ENCODE measurements around the gene PRMT7. TPM values are rescaled to one million over a fixed set of nuclear protein-coding genes. Genes with fewer than 3 reads are reported as not detected.

The PRMT7 gene
- total and polyA plus RNA-seq, 7 experiments from 2014 or later = 42.5 to 95.1 (median 72.6) TPM

- Mint-ChIP-seq H3K36me3 (no peaks in the 10 kb centered on the region), H3K9me3 (no peaks in the 10 kb centered on the region), H3K27me3 (peaks cover 0 to 21% (median 0%) of the 10 kb centered on the region in 5 donors), H3K4me3 (no peak overlapping the region), H3K27ac (no peak overlapping the region), H3K4me1 (peaks cover 3 to 27% (median 19%) of the 10 kb centered on the region in 7 donors)
- POLR2A ChIA-PET = interaction anchor here (0.7 to 4.3 kb wide), 2 partner anchors 14 to 20 kb away, joined by 3 to 22 read pairs; no protein-coding TSS in a partner anchor
- H3K27me3 ChIP-seq (ENCODE audit: control insufficient read depth in 2 of 2, insufficient read depth in 2 of 2, low read length in 2 of 2) = no peaks in the 10 kb centered on the region
- intact Hi-C loops (cut with micrococcal nuclease) = no loop called here
- no peak overlapping the region for H3K4me3 ChIP-seq (ENCODE audit: low read length)
- CTCF ChIA-PET = interaction anchor here (2.1 to 2.6 kb wide), 2 partner anchors 106 to 117 kb away, joined by 5 to 6 read pairs; no protein-coding TSS in a partner anchor
- DNase-seq (no peak), ATAC-seq (no peak)
- H3K4me1 ChIP-seq (ENCODE audit: control insufficient read depth in 2 of 2, insufficient read depth in 2 of 2, low read length in 2 of 2) = peaks cover 3 to 18% of the 10 kb centered on the region in 2 donors
- no peak overlapping the region for H3K27ac ChIP-seq (ENCODE audit: low read depth, low read length)
- peaks cover 0 to under 1% (median 0%) of the 10 kb centered on the region in 3 experiments for H3K36me3 ChIP-seq (ENCODE audit: control insufficient read depth in 2 of 3, insufficient read depth in 3 of 3, low read length in 3 of 3)
- H3K9me3 ChIP-seq (ENCODE audit: control insufficient read depth in 2 of 3, low read length in 3 of 3) = no peaks in the 10 kb centered on the region
Observed at GRCh38 chr16:68403704-68404103, 92.9 kb downstream of the PRMT7 start.

- POLR2A ChIA-PET = interaction anchor here (0.6 to 4.6 kb wide), 4 partner anchors 13 to 1094 kb away, joined by 3 to 27 read pairs (median 4); no protein-coding TSS in a partner anchor
- intact Hi-C loops (cut with micrococcal nuclease) = no loop called here
- no peaks in the 10 kb centered on the region for H3K36me3 Mint-ChIP-seq
- H3K36me3 ChIP-seq (ENCODE audit: control insufficient read depth in 2 of 3, insufficient read depth in 3 of 3, low read length in 3 of 3) = peaks cover 0 to 3% (median 0%) of the 10 kb centered on the region in 3 experiments
- H3K9me3 Mint-ChIP-seq = no peaks in the 10 kb centered on the region
- H3K27ac Mint-ChIP-seq = peak overlapping the region in 1 of 9 donors; percentile 20
- no peak overlapping the region for H3K4me3 ChIP-seq (ENCODE audit: low read length)
- no peak overlapping the region for H3K4me3 Mint-ChIP-seq
- H3K27me3 ChIP-seq (ENCODE audit: control insufficient read depth in 2 of 2, insufficient read depth in 2 of 2, low read length in 2 of 2) = no peaks in the 10 kb centered on the region
- peaks cover 0 to 29% (median 0%) of the 10 kb centered on the region in 5 donors for H3K27me3 Mint-ChIP-seq
- peaks cover 4 to 25% (median 17%) of the 10 kb centered on the region in 7 donors for H3K4me1 Mint-ChIP-seq
- CTCF ChIA-PET = interaction anchor here (2.1 to 2.6 kb wide), 2 partner anchors 105 to 116 kb away, joined by 5 to 6 read pairs; no protein-coding TSS in a partner anchor
- H3K4me1 ChIP-seq (ENCODE audit: control insufficient read depth in 2 of 2, insufficient read depth in 2 of 2, low read length in 2 of 2) = peaks cover 6 to 18% of the 10 kb centered on the region in 2 donors
- DNase-seq = no peak
- no peak for ATAC-seq
- H3K27ac ChIP-seq (ENCODE audit: low read depth, low read length) = no peak overlapping the region
- no peaks in the 10 kb centered on the region for H3K9me3 ChIP-seq (ENCODE audit: control insufficient read depth in 2 of 3, low read length in 3 of 3)
Observed at GRCh38 chr16:68404736-68405345, 94.0 kb downstream of the PRMT7 start.

- Histone ChIP-seq H3K36me3 (ENCODE audit: control insufficient read depth in 2 of 3, insufficient read depth in 3 of 3, low read length in 3 of 3) (peaks cover 0 to 3% (median 0%) of the 10 kb centered on the region in 3 experiments), H3K9me3 (ENCODE audit: control insufficient read depth in 2 of 3, low read length in 3 of 3) (no peaks in the 10 kb centered on the region), H3K27ac (ENCODE audit: low read depth, low read length) (no peak overlapping the region), H3K4me3 (ENCODE audit: low read length) (no peak overlapping the region), H3K27me3 (ENCODE audit: control insufficient read depth in 2 of 2, insufficient read depth in 2 of 2, low read length in 2 of 2) (no peaks in the 10 kb centered on the region), H3K4me1 (ENCODE audit: control insufficient read depth in 2 of 2, insufficient read depth in 2 of 2, low read length in 2 of 2) (peaks cover 3 to 5% of the 10 kb centered on the region in 2 donors)
- Mint-ChIP-seq H3K27ac (peak overlapping the region in 1 of 9 donors; percentile 28), H3K27me3 (peaks cover 0 to 29% (median 0%) of the 10 kb centered on the region in 5 donors), H3K9me3 (no peaks in the 10 kb centered on the region), H3K36me3 (no peaks in the 10 kb centered on the region), H3K4me1 (peaks cover 0 to 11% (median 5%) of the 10 kb centered on the region in 7 donors), H3K4me3 (no peak overlapping the region)
- ChIA-PET POLR2A (interaction anchor here (0.9 to 4.6 kb wide), 4 partner anchors 8 to 28 kb away, joined by 3 to 27 read pairs (median 4); no protein-coding TSS in a partner anchor), CTCF (interaction anchor here (0.7 to 2.6 kb wide), 6 partner anchors 8 to 103 kb away, joined by 3 to 10 read pairs (median 4); no protein-coding TSS in a partner anchor)
- DNase-seq (no peak), ATAC-seq (no peak)
- intact Hi-C loops (cut with micrococcal nuclease) = no loop called here
Observed at GRCh38 chr16:68406458-68407152, 95.8 kb downstream of the PRMT7 start.

Other genes with a start within 250 kb of the PRMT7 start
- 100 to 1,000 TPM; 120 to 151 (median 147) TPM for gene NFATC3, start 225.6 kb upstream of the PRMT7 start, total RNA-seq
- 100 to 1,000 TPM in 1 of 2 donors, 10 to 100 TPM in 1; 75.8 to 109 TPM for gene NFATC3, start 225.6 kb upstream of the PRMT7 start, polyA plus RNA-seq
- gene ESRP2, start 74.9 kb upstream of the PRMT7 start, total RNA-seq = not detected
- gene ESRP2, start 74.9 kb upstream of the PRMT7 start, polyA plus RNA-seq = under 1 TPM; 0.11 to 0.29 TPM
- gene PLA2G15, start 65.6 kb upstream of the PRMT7 start, total RNA-seq = 10 to 100 TPM in 2 of 5 experiments, 1 to 10 TPM in 3; 8.5 to 16.8 (median 9.9) TPM
- gene PLA2G15, start 65.6 kb upstream of the PRMT7 start, polyA plus RNA-seq = 10 to 100 TPM in 1 of 2 donors, 1 to 10 TPM in 1; 6.8 to 15.6 TPM
- 100 to 1,000 TPM; 112 to 248 (median 207) TPM for gene SLC7A6, start 46.5 kb upstream of the PRMT7 start, total RNA-seq
- gene SLC7A6, start 46.5 kb upstream of the PRMT7 start, polyA plus RNA-seq = 10 to 100 TPM; 29.3 to 31.1 TPM
- 10 to 100 TPM; 31.4 to 50.3 (median 34.8) TPM for gene SLC7A6OS, start 73 bp upstream of the PRMT7 start, total RNA-seq
- gene SLC7A6OS, start 73 bp upstream of the PRMT7 start, polyA plus RNA-seq = 10 to 100 TPM; 22.1 to 35.6 TPM
- gene SMPD3, start 137.5 kb downstream of the PRMT7 start, total RNA-seq = 1 to 10 TPM in 3 of 5 experiments, under 1 TPM in 2; 0.57 to 6.1 (median 1.8) TPM
- gene SMPD3, start 137.5 kb downstream of the PRMT7 start, polyA plus RNA-seq = 1 to 10 TPM in 1 of 2 donors, under 1 TPM in 1; 0.32 to 1.8 TPM
- 10 to 100 TPM; 25.7 to 49.4 (median 38.8) TPM for gene ZFP90, start 228.3 kb downstream of the PRMT7 start, total RNA-seq
- gene ZFP90, start 228.3 kb downstream of the PRMT7 start, polyA plus RNA-seq = 10 to 100 TPM; 18.2 to 33.1 TPM